Measurements from ENCODE around the gene TRHDE.

TRHDE gene

GRCh38 chr12:72272731-72273498 lies 745 bp downstream of the TRHDE start:
- no peak for TF ChIP-seq CTCF (conservative IDR thresholded peaks at IDR 0.05; ENCODE audit: control insufficient read depth, insufficient read depth, low read depth, low read length)
- H3K4me3 ChIP-seq (ENCODE audit: control insufficient read depth, low read depth, low read length), result peak overlapping the region; percentile 44
- DNase-seq (ENCODE audit: low read depth), result no peak

- H3K4me3 ChIP-seq (ENCODE audit: control insufficient read depth, low read depth, low read length), result peak overlapping the region; percentile 29
- no peak for DNase-seq (ENCODE audit: low read depth)
- TF ChIP-seq CTCF (conservative IDR thresholded peaks at IDR 0.05; ENCODE audit: control insufficient read depth, insufficient read depth, low read depth, low read length), result no peak
These were observed 1.3 kb downstream of the TRHDE start for GRCh38 chr12:72273499-72273837.

- peak overlapping the region; percentile 29 for H3K4me3 ChIP-seq (ENCODE audit: control insufficient read depth, low read depth, low read length)
- TF ChIP-seq CTCF (conservative IDR thresholded peaks at IDR 0.05; ENCODE audit: control insufficient read depth, insufficient read depth, low read depth, low read length), result no peak
- no peak for DNase-seq (ENCODE audit: low read depth)
These were observed 1.7 kb downstream of the TRHDE start for GRCh38 chr12:72273851-72274351.

- DNase-seq (ENCODE audit: low read depth), result peak; percentile 25
- no peak for TF ChIP-seq CTCF (conservative IDR thresholded peaks at IDR 0.05; ENCODE audit: control insufficient read depth, insufficient read depth, low read depth, low read length)
- H3K4me3 ChIP-seq (ENCODE audit: control insufficient read depth, low read depth, low read length), result no peak overlapping the region
These were observed 2.8 kb downstream of the TRHDE start for GRCh38 chr12:72274931-72275330.

GRCh38 chr12:72275526-72275925 lies 3.4 kb downstream of the TRHDE start:
- DNase-seq (ENCODE audit: low read depth), result no peak
- no peak for TF ChIP-seq CTCF (conservative IDR thresholded peaks at IDR 0.05; ENCODE audit: control insufficient read depth, insufficient read depth, low read depth, low read length)
- no peak overlapping the region for H3K4me3 ChIP-seq (ENCODE audit: control insufficient read depth, low read depth, low read length)

- no peak overlapping the region for H3K4me3 ChIP-seq (ENCODE audit: control insufficient read depth, low read depth, low read length)
- DNase-seq (ENCODE audit: low read depth), result no peak
- TF ChIP-seq CTCF (conservative IDR thresholded peaks at IDR 0.05; ENCODE audit: control insufficient read depth, insufficient read depth, low read depth, low read length), result no peak
These were observed 4.1 kb downstream of the TRHDE start for GRCh38 chr12:72276181-72276805.

Data from fibroblast of mammary gland (primary cell).